Stimulated activated CD4-positive, alpha-beta T cell treated with anti-CD3 and anti-CD28 coated beads, Interleukin-4, amount 100 ng/mL, for 1 hour (primary cell): ENCODE data around the gene EPS8L2.

ENCODE experiments used
- DNase-seq: peaks from one replicate; pipeline ENCODE4 v3.0.0-alpha.2; 2020

The EPS8L2 gene

GRCh38 chr11:763073-763463 is 57.0 kb downstream of the EPS8L2 start:
- DNase-seq, result no peak

- no peak for DNase-seq
Measured at GRCh38 chr11:763549-764321, 57.7 kb downstream of the EPS8L2 start.

- no peak for DNase-seq
Measured at GRCh38 chr11:764322-765024, 58.4 kb downstream of the EPS8L2 start.

- DNase-seq, result peak; percentile 64
Measured at GRCh38 chr11:765025-765801, 59.2 kb downstream of the EPS8L2 start.

- no peak for DNase-seq
Measured at GRCh38 chr11:765802-766091, 59.7 kb downstream of the EPS8L2 start.

- DNase-seq, result no peak
Measured at GRCh38 chr11:766106-766935, 60.3 kb downstream of the EPS8L2 start.

GRCh38 chr11:766936-767210 is 60.8 kb downstream of the EPS8L2 start:
- no peak for DNase-seq

- no peak for DNase-seq
Measured at GRCh38 chr11:767238-767637, 61.2 kb downstream of the EPS8L2 start.

GRCh38 chr11:769887-770641 is 64.0 kb downstream of the EPS8L2 start:
- DNase-seq, result no peak

- DNase-seq, result no peak
Measured at GRCh38 chr11:770642-771616, 64.9 kb downstream of the EPS8L2 start.

GRCh38 chr11:771617-772204 is 65.7 kb downstream of the EPS8L2 start:
- no peak for DNase-seq

- DNase-seq, result no peak
Measured at GRCh38 chr11:772429-773390, 66.7 kb downstream of the EPS8L2 start.

- DNase-seq, result no peak
Measured at GRCh38 chr11:773425-773824, 67.4 kb downstream of the EPS8L2 start.

- DNase-seq, result no peak
Measured at GRCh38 chr11:773830-774229, 67.8 kb downstream of the EPS8L2 start.

GRCh38 chr11:774873-775592 is 69.0 kb downstream of the EPS8L2 start:
- DNase-seq, result no peak

GRCh38 chr11:776263-776560 is 70.2 kb downstream of the EPS8L2 start:
- no peak for DNase-seq

- DNase-seq, result no peak
Measured at GRCh38 chr11:776561-777287, 70.7 kb downstream of the EPS8L2 start.
